Measurements from ENCODE around the gene ZNF69. TPM values are rescaled to one million over a fixed set of nuclear protein-coding genes. Genes with fewer than 3 reads are reported as not detected.
"Not testable (repeated sequence)": the region's sequence is repeated elsewhere in the genome, so short reads cannot be mapped to it uniquely, and the experiment has no call there.

The ZNF69 gene
- total and polyA plus RNA-seq, 4 donors = 1.3 to 10.8 (median 7.3) TPM

DNA sequence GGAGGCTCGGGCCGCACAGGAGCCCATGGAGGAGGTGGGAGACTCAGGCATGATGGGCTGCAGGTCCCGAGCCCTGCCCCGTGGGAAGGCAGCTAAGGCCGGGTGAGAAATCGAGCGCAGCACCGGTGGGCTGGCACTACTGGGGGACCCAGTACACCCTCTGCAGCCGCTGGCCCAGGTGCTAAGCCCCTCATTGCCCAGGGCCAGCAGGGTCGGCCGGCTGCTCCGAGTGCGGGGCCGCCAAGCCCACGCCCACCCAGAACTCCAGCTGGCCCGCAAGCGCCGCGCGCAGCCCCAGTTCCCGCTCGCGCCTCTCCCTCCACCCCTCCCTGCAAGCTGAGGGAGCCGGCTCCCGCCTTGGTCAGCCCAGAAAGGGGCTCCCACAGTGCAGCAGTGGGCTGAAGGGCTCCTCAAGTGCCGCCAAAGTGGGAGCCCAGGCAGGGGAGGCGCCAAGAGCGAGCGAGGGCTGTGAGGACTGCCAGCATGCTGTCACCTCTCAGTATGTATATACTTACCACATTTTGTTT is 53.8 kb downstream of the ZNF69 start:
- WGBS, 2 donors = 98 to 99% methylated on average over 27 to 29 of the region's 29 CpGs
- H3K4me3 ChIP-seq (ENCODE audit: low read length in 2 of 2); DNase-seq; intact Hi-C loops (cut with DNase I); H3K36me3 ChIP-seq (ENCODE audit: control insufficient read depth in 1 of 2, insufficient read depth in 2 of 2, low read length in 1 of 2); H3K27me3 ChIP-seq (ENCODE audit: control insufficient read depth in 1 of 2, insufficient read depth in 2 of 2, low read length in 1 of 2); H3K27ac ChIP-seq (ENCODE audit: low read depth in 1 of 2, low read length in 2 of 2); H3K4me1 ChIP-seq (ENCODE audit: control insufficient read depth in 1 of 2, insufficient read depth in 2 of 2, low read length in 2 of 2); ATAC-seq (ENCODE audit: low FRiP score): not testable (repeated sequence)
- peaks cover 35% of the 10 kb centered on the region for H3K9me3 ChIP-seq (ENCODE audit: control insufficient read depth, low read length)

DNA sequence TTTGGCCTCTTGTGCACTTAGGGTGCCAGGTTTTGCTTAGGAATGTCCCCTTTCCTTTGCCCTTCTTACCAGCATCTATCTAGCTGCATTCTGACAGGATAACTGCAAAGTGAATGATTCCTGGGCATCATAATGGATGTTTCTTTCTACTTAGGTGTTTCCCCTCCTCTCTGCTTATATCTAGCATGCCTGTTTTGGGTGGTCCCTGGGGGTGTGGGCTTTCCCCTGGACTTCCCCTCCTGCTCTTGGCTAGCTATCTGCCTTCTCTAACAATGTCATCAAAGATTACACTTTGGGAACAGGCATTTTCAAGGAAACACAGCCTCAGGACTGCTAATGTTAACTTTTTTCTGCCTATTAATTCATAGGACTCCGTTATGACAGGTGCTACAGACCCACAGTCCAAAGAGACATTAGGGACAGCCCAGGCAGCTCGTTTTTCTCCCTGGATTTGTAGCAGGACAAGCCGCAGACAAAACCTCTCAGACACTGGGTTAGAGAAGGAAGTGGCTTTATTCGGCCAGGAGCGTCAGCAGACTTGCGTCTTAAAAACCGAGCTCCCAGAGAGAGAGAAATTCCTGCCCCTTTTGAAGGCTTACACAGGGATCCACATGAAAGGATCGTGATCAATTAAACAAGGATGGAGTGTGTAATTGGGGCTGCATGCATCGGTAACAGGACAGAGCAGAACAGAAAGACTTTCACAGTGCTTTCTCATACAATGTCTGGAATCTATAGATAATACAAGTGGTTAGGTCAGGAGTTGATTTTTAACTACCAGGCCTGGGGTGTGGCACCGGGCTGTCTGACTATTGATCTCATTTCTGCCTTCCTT is 54.6 kb downstream of the ZNF69 start:
- Histone ChIP-seq H3K27ac (ENCODE audit: low read depth in 1 of 2, low read length in 2 of 2) (no peak overlapping the region), H3K9me3 (ENCODE audit: control insufficient read depth, low read length) (peaks cover 39% of the 10 kb centered on the region), H3K27me3 (ENCODE audit: control insufficient read depth in 1 of 2, insufficient read depth in 2 of 2, low read length in 1 of 2) (no peaks in the 10 kb centered on the region), H3K4me3 (ENCODE audit: low read length in 2 of 2) (no peak overlapping the region), H3K36me3 (ENCODE audit: control insufficient read depth in 1 of 2, insufficient read depth in 2 of 2, low read length in 1 of 2) (peaks cover 0 to 8% of the 10 kb centered on the region in 2 donors), H3K4me1 (ENCODE audit: control insufficient read depth in 1 of 2, insufficient read depth in 2 of 2, low read length in 2 of 2) (no peaks in the 10 kb centered on the region)
- WGBS, 2 donors = 98% methylated on average over 10 of the region's 10 CpGs
- DNase-seq = no peak
- intact Hi-C loops (cut with DNase I) = no loop called here
- ATAC-seq (ENCODE audit: low FRiP score) = no peak

GRCh38 chr19:11942843-11943108 is 55.2 kb downstream of the ZNF69 start:
- DNase-seq (no peak), ATAC-seq (ENCODE audit: low FRiP score) (no peak)
- Histone ChIP-seq H3K27ac (ENCODE audit: low read depth in 1 of 2, low read length in 2 of 2) (no peak overlapping the region), H3K36me3 (ENCODE audit: control insufficient read depth in 1 of 2, insufficient read depth in 2 of 2, low read length in 1 of 2) (peaks cover 0 to 11% of the 10 kb centered on the region in 2 donors), H3K4me1 (ENCODE audit: control insufficient read depth in 1 of 2, insufficient read depth in 2 of 2, low read length in 2 of 2) (no peaks in the 10 kb centered on the region), H3K27me3 (ENCODE audit: control insufficient read depth in 1 of 2, insufficient read depth in 2 of 2, low read length in 1 of 2) (no peaks in the 10 kb centered on the region), H3K4me3 (ENCODE audit: low read length in 2 of 2) (no peak overlapping the region), H3K9me3 (ENCODE audit: control insufficient read depth, low read length) (peaks cover 42% of the 10 kb centered on the region)
- intact Hi-C loops (cut with DNase I) = no loop called here

DNA sequence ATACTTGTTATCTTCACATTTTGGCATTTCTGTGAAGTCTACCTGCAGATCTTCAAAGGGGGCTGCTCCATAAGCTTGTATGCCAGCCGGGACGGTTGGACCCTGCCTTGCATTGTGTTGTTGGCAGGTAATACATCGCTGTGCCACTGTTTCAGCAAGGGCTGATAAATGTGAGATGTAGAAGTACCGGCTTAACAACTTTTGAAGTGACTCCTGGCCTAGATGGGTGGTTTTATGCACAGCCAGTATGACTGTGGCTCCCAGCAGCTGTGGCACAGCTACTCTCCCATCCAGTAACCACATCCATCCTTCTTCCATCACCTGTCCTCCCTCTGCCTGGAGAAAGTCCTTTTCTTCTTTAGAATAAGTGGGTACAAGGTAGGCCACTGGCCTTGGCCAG is 57.1 kb downstream of the ZNF69 start:
- no peak overlapping the region for H3K27ac ChIP-seq (ENCODE audit: low read depth in 1 of 2, low read length in 2 of 2)
- WGBS, 2 donors = 98 to 99% methylated on average over 4 of the region's 4 CpGs
- ATAC-seq (ENCODE audit: low FRiP score) (no peak), DNase-seq (no peak)
- intact Hi-C loops (cut with DNase I) = no loop called here
- H3K27me3 ChIP-seq (ENCODE audit: control insufficient read depth in 1 of 2, insufficient read depth in 2 of 2, low read length in 1 of 2) = no peaks in the 10 kb centered on the region
- H3K36me3 ChIP-seq (ENCODE audit: control insufficient read depth in 1 of 2, insufficient read depth in 2 of 2, low read length in 1 of 2) = peaks cover 14 to 18% of the 10 kb centered on the region in 2 donors
- peaks cover 45% of the 10 kb centered on the region for H3K9me3 ChIP-seq (ENCODE audit: control insufficient read depth, low read length)
- no peak overlapping the region for H3K4me3 ChIP-seq (ENCODE audit: low read length in 2 of 2)
- H3K4me1 ChIP-seq (ENCODE audit: control insufficient read depth in 1 of 2, insufficient read depth in 2 of 2, low read length in 2 of 2) = no peaks in the 10 kb centered on the region

DNA sequence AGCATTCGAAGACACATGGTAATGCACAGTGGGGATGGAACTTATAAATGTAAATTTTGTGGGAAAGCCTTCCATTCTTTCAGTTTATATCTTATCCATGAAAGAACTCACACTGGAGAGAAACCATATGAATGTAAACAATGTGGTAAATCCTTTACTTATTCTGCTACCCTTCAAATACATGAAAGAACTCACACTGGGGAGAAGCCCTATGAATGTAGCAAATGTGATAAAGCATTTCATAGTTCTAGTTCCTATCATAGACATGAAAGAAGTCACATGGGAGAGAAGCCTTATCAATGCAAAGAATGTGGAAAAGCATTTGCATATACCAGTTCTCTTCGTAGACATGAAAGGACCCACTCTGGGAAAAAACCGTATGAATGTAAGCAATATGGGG is 61.1 kb downstream of the ZNF69 start:
- Histone ChIP-seq H3K4me3 (ENCODE audit: low read length in 2 of 2) (no peak overlapping the region), H3K4me1 (ENCODE audit: control insufficient read depth in 1 of 2, insufficient read depth in 2 of 2, low read length in 2 of 2) (no peaks in the 10 kb centered on the region), H3K27me3 (ENCODE audit: control insufficient read depth in 1 of 2, insufficient read depth in 2 of 2, low read length in 1 of 2) (no peaks in the 10 kb centered on the region), H3K27ac (ENCODE audit: low read depth in 1 of 2, low read length in 2 of 2) (no peak overlapping the region), H3K9me3 (ENCODE audit: control insufficient read depth, low read length) (peaks cover 49% of the 10 kb centered on the region), H3K36me3 (ENCODE audit: control insufficient read depth in 1 of 2, insufficient read depth in 2 of 2, low read length in 1 of 2) (peaks cover 15 to 19% of the 10 kb centered on the region in 2 donors)
- DNase-seq (no peak), ATAC-seq (ENCODE audit: low FRiP score) (no peak)
- intact Hi-C loops (cut with DNase I) = no loop called here
- 96 to 98% methylated on average over 3 of the region's 3 CpGs for WGBS, 2 donors

DNA sequence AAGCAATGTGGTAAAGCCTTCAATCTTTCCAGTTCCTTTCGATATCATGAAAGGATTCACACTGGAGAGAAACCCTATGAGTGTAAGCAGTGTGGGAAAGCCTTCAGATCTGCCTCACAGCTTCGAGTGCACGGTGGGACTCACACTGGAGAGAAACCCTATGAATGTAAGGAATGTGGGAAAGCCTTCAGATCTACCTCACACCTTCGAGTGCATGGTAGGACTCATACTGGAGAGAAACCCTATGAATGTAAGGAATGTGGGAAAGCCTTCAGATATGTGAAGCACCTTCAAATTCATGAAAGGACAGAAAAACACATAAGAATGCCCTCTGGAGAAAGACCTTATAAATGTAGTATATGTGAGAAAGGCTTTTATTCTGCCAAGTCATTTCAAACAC is 61.6 kb downstream of the ZNF69 start:
- peaks cover 15 to 19% of the 10 kb centered on the region in 2 donors for H3K36me3 ChIP-seq (ENCODE audit: control insufficient read depth in 1 of 2, insufficient read depth in 2 of 2, low read length in 1 of 2)
- intact Hi-C loops (cut with DNase I) = no loop called here
- ATAC-seq (ENCODE audit: low FRiP score) = no peak
- H3K4me1 ChIP-seq (ENCODE audit: control insufficient read depth in 1 of 2, insufficient read depth in 2 of 2, low read length in 2 of 2) = no peaks in the 10 kb centered on the region
- H3K27ac ChIP-seq (ENCODE audit: low read depth in 1 of 2, low read length in 2 of 2) = no peak overlapping the region
- no peak overlapping the region for H3K4me3 ChIP-seq (ENCODE audit: low read length in 2 of 2)
- no peak for DNase-seq
- WGBS, 2 donors = 97 to 99% methylated on average over 4 of the region's 4 CpGs
- H3K9me3 ChIP-seq (ENCODE audit: control insufficient read depth, low read length) = peaks cover 45% of the 10 kb centered on the region
- H3K27me3 ChIP-seq (ENCODE audit: control insufficient read depth in 1 of 2, insufficient read depth in 2 of 2, low read length in 1 of 2) = no peaks in the 10 kb centered on the region

DNA sequence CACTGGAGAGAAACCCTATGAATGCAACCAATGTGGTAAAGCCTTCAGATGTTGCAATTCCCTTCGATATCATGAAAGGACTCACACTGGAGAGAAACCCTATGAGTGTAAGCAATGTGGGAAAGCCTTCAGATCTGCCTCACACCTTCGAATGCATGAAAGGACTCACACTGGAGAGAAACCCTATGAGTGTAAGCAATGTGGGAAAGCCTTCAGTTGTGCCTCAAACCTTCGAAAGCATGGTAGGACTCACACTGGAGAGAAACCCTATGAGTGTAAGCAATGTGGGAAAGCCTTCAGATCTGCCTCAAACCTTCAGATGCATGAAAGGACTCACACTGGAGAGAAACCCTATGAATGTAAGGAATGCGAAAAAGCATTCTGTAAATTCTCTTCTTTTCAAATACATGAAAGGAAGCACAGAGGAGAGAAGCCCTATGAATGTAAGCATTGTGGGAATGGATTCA is 62.1 kb downstream of the ZNF69 start:
- intact Hi-C loops (cut with DNase I) = not testable (repeated sequence)

DNA sequence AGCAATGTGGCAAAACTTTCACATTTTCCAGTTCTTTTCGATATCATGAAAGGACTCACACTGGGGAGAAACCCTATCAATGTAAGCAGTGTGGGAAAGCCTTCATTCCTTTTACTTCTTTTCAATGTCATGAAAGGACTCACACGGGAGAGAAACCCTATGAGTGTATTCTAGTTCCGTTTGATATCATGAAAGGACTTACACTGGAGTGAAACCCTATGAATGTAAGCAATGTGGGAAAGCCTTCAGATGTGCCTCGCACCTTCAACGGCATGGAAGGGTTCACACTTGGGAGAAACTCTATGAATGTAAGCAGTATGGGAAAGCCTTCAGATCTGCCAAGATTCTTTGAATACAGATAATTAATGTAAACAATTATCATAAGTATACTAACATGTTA is 62.7 kb downstream of the ZNF69 start:
- intact Hi-C loops (cut with DNase I) = no loop called here
- Histone ChIP-seq H3K27ac (ENCODE audit: low read depth in 1 of 2, low read length in 2 of 2) (no peak overlapping the region), H3K4me3 (ENCODE audit: low read length in 2 of 2) (no peak overlapping the region), H3K4me1 (ENCODE audit: control insufficient read depth in 1 of 2, insufficient read depth in 2 of 2, low read length in 2 of 2) (no peaks in the 10 kb centered on the region), H3K36me3 (ENCODE audit: control insufficient read depth in 1 of 2, insufficient read depth in 2 of 2, low read length in 1 of 2) (peaks cover 15 to 19% of the 10 kb centered on the region in 2 donors), H3K27me3 (ENCODE audit: control insufficient read depth in 1 of 2, insufficient read depth in 2 of 2, low read length in 1 of 2) (no peaks in the 10 kb centered on the region), H3K9me3 (ENCODE audit: control insufficient read depth, low read length) (peaks cover 35% of the 10 kb centered on the region)
- 98 to 99% methylated on average over 5 of the region's 5 CpGs for WGBS, 2 donors
- ATAC-seq (ENCODE audit: low FRiP score) (no peak), DNase-seq (no peak)

More for the DNA sequence above, 62.1 kb downstream of the ZNF69 start:
- peaks cover 40% of the 10 kb centered on the region for H3K9me3 ChIP-seq (ENCODE audit: control insufficient read depth, low read length)
- H3K27ac ChIP-seq (ENCODE audit: low read depth in 1 of 2, low read length in 2 of 2); ATAC-seq (ENCODE audit: low FRiP score); DNase-seq; H3K27me3 ChIP-seq (ENCODE audit: control insufficient read depth in 1 of 2, insufficient read depth in 2 of 2, low read length in 1 of 2); H3K4me1 ChIP-seq (ENCODE audit: control insufficient read depth in 1 of 2, insufficient read depth in 2 of 2, low read length in 2 of 2); H3K4me3 ChIP-seq (ENCODE audit: low read length in 2 of 2): not testable (repeated sequence)
- peaks cover 15 to 19% of the 10 kb centered on the region in 2 donors for H3K36me3 ChIP-seq (ENCODE audit: control insufficient read depth in 1 of 2, insufficient read depth in 2 of 2, low read length in 1 of 2)
- 97 to 99% methylated on average over 4 of the region's 4 CpGs for WGBS, 2 donors
